GDM1 (cell line): ENCODE results near the gene PTPMT1.
"Not testable (repeated sequence)": the region's sequence is repeated elsewhere in the genome, so short reads cannot be mapped to it uniquely, and the experiment has no call there.

Experiments
- DNase-seq: peaks from one replicate; lab custom pipeline; 2025; lab: John Stamatoyannopoulos, UW

Gene PTPMT1, protein sequence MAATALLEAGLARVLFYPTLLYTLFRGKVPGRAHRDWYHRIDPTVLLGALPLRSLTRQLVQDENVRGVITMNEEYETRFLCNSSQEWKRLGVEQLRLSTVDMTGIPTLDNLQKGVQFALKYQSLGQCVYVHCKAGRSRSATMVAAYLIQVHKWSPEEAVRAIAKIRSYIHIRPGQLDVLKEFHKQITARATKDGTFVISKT

DNA sequence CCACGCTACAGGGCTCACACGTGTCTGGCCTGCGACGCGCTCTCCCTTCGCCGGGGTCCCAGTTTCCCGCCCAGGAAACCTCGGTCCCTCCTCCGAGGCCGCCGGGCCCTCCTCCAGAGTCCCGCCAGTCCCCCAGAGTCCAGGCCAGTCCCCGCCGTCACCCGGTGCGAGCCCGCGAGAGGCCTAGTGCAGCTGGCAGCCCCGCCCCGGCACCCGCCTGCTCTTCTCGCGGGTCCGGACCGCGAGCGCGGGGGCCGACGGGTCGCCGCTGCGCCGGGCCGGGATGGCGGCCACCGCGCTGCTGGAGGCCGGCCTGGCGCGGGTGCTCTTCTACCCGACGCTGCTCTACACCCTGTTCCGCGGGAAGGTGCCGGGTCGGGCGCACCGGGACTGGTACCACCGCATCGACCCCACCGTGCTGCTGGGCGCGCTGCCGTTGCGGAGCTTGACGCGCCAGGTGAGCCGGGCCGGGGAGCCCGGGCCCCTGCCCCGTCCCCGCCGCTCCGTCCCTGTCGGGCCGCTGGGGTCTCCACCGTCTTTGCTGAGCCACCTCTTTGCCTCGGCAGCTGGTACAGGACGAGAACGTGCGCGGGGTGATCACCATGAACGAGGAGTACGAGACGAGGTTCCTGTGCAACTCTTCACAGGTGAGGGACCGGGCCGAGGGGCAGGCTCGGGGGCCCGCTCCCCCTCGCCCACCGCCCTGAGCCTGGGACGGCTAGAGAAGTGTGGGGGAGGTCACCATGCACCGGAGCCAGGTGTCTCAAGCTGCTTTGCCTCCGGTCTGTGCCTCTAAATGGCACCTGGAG, at the start of gene PTPMT1:
TSS of gene PTPMT1 (plus strand) at position 260 of the 809 bp plus-strand sequence. CDS start at position 284, 24 bp downstream.
- DNase-seq = peak; percentile 62

DNA sequence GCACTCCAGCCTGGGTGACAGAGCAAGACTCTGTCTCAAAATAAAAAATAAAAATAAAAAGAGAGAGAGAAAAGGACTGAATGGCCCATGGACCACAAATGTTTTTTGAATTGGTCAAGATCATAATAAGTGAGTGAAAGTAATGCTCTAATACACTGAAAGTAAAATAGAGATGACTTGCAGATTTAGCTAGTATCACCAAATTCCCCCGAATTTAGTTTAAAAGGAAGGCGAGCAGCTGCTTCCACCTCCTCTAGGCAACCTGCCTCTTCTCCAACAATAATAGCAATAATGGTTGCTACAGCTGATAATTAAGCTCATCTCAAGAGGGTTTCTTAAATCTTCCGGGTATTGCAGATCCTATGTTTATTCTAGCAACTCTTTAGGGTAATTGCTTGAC, 49.2 kb upstream of the PTPMT1 start:
- DNase-seq = no peak

DNA sequence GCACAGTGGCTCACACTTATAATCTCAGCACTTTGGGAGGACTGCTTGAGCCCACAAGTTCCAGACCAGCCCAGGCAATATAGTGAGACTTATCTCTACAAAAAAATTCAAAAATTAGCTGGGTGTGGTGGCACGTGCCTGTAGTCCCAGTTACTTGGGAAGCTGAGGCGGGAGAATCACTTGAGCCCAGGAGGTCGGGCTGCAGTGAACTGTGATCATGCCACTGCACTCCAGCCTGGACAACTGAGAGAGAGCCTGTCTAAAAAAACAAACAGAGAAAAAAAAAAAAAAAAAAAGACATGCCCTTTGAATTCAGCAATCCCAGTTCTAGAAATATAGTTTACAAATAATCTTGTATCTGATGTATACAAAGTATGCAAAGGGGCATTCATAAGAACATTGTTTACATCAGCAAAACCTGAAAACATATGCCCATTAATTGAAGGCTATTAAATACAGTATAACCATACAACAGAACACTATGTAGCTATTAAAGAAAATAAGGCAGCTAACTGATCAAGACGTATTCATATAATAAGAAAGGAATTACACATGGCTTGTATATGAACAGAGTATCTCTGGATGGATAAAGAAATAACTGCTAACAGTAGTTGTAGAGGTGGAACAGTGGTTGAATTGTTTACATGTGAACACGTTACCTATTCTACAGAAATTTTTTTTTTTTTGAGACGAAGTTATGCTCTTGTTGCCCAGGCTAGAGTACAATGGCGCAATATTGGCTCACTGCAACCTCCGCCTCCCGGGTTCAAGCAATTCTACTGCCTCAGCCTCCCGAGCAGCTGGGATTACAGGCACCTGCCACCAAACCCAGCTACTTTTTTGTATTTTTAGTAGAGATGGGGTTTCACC, 48.2 kb upstream of the PTPMT1 start:
- DNase-seq = no peak

DNA sequence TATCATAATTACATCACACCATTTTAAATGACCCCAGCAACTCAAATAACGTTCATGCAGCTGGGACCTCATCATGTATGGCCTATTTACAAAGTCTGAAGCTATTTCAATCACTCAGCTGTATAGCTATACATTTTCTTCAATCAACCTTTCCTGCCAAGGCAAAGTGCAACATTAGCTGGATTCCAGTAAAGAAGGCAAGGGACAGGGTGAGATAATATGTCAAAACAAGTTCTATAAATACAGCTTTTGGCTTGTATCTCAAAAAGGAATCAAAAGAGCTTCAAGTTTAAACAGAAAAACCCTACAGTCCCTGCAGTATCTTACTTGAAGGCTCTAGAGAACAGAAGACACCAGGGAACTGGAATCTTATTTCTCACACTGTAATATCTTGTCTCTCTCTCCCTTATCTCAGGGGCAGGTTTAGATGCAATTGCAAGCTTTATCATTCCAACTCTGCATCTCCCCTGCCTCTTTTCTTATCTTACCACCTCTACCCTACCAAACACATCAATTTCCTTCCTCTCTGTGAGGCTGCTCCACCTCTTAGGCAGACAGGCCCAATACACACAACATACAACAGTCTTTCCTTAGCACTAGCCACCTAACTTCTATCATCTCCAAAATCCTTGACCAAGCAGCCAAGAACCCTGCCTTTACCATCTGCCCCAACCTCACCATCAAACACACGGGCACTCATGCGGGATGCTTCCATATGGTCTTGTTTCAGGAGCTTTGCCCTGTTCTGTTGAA, 47.0 kb upstream of the PTPMT1 start:
- DNase-seq = peak; percentile 5

DNA sequence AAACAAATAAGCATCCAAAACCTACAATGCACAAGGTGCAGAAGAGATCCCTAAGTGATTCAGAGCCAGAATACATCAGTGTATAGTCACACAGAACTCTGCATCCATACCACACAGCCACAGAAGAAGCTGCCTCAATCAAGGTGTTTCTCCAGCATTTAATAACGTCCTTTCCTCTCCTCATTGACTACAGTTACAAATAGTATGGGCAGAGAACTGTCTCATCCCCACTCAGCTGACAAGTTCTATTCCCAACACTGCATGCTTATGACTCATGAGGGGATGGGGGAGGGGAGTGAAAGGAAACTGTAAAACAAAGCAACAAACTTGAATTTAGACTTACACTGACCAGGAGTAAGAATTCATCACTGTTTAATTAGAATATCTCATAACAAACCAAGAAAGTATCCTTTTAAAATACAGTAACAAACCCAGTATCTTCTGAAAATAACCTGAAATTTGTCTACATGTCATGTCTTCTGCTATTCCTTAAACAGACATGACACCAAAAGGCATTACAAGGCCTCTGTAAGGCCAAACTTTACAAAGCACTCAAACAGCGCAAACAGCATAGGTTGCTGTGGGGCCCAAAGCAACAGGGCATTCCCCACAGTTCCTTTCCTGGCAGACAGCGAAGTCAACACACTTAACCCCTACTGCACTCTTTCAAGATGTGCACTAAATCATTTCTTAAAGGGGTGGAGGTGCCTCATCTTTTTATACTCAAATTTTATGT, 41.7 kb upstream of the PTPMT1 start:
- DNase-seq = no peak

DNA sequence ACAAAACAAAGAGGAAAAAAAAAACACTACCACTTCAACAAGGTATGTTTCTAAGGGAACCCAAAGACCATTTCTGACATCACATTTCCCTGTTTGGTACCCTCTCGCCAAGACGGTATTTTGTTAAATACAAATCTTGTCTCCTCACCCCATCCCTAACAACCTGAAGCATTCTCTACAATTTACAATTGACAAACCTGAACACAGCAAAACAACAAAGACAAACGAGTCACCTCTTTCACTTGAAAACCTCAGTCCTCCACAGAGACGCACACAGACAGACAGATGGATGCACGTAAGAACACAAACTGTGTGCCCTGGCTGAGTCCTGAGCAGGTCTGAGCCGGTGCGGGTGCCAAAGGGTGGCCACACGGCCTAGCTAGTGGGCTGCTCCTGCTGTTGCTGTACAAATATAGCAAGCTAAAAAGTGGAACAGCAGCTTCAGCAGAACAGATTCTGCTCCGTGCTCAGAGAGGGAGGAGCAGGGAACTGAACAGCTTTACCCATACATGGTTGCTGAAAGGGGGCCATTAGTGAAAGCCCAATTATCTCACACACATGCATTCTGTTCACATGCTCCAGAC, 41.0 kb upstream of the PTPMT1 start:
- no peak for DNase-seq

DNA sequence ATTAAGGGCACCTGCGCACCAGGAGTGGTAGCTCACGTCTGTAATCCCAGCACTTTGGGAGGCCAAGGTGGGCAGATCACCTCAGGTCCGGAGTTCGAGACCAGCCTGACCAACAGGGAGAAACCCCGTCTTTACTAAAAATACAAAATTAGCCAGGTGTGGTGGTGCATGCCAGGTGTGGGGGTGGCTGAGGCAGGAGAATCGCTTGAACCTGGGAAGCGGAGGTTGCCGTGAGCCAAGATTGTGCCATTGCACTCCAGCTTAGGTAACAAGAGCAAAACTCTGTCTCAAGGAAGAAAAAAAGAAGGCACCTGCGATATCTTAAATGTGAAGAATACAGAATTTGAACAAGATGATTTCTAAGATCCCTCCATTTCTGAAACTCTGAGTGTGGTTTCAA, 39.4 kb upstream of the PTPMT1 start:
- not testable (repeated sequence) for DNase-seq

DNA sequence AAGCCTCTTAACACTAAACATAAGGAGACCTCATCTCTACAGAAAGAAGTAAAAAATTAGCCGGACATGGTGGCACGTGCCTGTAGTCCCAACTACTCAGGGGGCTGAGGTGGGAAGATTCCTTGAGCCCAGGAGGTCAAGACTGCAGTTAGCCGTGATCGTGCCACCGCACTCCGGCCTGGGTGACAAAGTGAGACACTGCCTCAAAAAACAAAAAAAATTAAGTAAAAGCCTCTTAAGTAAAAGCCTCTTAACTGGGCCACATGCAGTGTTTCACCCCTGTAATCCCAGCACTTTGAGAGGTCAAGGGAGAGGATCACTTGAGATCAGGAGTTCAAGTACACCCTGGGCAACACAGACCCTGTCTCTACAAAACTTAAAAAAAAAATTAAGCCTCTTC, 38.2 kb upstream of the PTPMT1 start:
- no peak for DNase-seq

DNA sequence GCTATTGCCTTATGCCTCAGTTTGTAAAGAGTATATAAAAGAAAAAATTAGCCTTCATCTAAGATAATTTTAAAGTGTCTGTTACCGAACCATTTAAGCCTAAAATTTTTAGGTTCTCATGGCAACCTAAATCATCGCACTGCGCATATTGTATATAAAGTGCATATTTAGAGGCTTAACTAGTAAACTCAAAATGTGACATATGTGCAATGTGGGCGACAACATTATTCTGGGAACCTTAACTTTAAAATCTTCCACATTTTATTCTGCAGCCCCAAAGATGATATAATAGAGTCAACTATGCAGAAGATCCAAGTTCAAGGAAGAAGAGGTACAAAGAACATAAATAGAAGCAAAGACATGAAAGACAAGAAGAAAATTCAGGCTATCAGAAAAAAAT, 35.4 kb upstream of the PTPMT1 start:
- no peak for DNase-seq

DNA sequence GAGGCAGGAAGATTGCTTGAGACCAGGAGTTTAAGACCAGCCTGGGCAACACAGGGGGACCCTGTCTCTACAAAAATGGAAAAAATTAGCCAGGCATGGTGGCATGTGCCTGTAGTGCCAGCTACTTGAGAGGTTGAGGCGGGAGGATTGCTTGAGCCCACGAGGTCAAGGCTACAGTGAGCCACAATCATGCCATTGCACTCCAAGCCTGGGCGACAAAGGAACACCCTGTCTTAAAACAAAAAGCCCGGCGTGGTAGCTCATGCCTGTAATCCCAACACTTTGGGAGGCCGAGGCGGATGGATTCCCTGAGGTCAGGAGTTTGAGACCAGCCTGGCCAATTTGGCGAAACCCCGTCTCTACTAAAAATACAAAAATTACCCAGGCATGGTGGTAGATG, 34.7 kb upstream of the PTPMT1 start:
- not testable (repeated sequence) for DNase-seq

DNA sequence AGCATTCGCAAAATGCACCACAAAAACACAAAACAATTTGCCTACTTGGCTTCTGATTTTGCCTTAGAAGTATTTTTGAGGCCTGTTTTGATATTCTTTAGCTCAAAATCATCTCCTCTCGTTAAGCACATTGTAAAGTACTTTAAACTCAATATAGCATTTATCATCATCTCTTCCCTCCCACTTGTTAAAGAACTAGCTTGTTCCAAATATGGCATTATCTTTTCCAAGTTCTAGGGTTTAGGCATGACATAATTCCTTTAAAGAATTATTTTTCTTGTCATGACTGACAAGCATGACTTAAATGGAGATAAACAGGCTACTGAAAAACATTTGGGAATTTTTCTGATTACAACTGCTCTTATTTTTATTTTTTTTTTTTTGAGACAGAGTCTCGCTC, 33.7 kb upstream of the PTPMT1 start:
- no peak for DNase-seq

DNA sequence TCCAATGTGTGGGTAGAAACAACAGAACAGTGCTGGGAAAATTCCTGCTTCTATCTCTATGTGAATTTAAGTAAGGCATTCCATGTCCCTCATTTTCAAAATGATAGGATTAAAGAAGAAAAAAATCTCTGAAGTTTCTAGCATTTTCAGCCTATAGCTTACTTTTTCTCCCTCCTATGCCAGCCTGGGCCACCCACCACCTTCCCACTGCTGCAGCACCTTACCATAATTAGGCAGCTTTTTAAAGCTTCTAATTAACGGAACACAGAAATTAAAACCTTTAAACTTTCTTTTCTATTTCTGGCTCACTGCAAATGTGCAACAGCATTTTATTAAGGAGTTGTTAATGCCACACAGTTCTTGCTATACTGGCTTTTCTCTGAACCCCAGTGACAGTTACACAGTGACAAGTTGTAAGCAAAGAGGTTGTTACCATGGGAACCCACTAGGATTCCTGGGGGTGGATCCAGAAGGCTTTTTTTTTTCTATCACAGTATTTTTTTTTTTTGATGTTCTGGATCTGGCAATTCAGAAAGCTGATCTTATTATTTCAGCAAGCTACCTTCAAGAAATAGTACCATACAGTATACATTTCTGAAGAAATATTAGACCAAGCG, 32.7 kb upstream of the PTPMT1 start:
- no peak for DNase-seq

DNA sequence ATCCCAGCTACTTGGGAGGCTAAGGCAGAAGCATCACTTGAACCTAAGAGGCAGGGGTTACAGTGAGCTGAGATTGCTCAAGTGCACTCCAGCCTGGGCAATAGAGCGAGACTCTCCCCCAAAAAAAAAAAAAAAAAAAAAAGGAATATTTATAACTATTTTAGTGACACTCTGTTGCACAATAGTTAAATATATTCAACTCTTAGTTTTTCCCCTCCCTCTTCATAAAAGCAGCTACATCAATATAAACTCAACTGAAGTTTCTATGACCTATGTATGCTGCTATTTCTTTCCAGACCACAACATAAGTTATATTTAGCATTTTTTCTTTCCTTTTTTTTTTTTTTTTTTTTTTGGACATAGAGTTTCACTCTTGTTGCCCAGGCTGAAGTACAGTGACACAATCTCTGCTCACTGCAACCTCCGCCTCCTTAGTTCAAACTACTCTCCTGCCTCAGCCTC, 31.7 kb upstream of the PTPMT1 start:
- no peak for DNase-seq

DNA sequence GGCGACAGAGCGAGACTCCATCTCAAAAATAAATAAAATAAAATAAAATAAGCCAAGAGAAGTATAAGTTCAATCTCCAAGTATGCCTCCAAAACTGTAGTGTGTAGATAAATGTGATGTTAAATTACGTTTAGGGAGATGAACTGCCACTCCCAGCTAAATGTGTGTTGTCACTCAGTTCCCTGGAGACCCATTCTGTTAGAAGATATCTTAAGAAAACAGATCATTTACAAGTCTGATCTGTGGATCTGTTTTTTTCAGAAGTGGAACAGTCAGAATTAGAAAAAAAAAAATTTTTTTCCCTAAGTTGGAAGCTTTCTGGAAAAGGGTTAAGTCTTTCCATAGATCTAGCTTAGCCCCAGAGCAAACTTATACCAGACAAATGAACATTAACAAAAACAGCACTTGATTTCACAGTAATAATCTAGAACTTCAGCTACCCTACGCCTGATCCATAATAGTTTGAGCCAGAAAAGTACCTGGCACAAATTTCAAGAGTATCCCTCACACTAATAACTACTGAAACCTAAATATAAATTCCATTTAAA, 30.6 kb upstream of the PTPMT1 start:
- DNase-seq = no peak

DNA sequence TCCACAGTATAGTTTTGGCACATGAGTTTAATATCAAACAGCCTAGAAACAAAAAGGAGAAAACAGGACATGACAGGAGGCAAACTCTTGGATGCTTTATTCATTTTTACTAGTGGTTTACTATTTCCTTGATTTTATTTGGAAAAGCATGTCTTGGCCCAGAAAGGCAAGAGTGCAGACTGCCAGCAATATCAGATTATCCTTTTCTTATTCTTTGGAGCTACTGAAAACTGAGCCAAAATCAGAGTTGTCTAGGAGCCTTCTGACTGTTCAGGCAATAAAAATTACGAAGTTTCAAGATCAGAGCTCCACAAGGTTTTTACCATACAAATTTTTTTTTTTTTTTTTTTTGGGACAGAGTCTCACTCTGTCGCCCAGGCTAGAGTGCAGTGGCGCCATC, 28.5 kb upstream of the PTPMT1 start:
- no peak for DNase-seq

DNA sequence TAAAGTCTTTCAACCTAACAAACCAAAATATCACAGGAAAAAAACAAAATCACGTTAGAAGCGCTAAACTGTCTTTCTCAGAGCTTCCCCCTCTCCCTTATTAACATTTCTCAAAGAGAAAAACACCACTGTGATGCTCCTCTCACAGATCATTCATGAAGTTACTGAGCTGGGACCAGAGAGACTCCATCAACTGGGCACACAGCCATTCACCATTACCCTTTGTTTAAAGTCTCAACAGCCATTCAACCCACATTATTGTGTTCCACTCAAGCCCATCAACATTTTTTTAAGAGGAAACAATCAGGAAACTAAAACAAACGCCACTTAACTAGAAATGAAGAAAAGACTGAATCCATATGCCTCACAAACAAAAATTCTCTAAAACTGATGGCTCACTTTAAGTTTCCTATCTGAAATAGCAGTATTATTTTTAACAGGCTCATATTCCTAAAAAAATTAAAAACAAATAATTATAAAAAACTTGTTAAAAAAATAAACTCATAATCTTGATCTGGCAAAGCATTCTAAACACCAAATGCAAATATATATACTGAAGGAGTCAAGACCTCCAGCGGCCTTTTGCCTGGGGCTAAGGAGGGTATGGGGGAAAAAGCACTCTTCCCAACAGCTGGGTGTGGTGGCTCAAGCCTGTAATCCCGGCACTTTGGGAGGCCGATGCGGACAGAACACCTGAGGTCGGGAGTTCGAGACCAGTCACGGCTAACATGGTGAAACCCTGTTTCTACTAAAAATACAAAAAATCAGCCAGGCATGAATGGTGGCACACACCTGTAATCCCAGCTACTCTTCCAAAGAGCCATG, 26.4 kb upstream of the PTPMT1 start:
- DNase-seq = no peak

DNA sequence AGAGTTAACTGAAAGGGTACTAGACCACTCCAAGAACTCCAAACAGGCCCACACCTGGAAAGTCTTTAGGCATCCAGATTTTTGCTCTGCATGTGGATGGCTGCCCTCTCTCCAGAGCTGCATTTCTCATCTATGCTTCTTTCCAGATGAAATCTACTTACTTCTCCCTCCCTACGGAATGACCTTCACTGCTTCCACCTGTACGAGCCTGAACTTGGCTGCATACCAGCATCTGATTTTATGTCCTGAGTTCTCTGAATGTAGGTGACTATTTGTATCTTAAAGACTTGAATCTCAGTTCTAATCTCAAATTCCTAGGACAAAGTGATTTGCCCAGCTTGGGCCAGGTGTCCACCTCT, 25.7 kb upstream of the PTPMT1 start:
- no peak for DNase-seq

DNA sequence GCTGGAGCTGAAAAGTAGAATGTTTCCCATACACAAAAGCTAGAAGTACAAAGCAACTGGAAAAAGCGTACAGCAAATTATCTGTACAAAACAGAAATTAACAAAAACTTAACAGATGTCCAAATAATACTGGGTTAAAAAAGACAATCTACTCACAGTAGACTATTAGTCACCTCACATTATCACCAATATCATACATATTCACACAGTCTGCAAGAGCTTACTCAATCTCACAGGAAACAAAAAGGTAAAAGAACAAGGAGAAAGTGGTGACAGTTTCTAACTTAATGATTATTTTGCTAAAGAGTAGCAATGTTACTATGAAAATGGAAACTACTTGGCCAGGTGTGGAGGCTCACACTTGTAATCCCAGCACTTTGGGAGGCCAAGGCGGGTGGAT, 24.3 kb upstream of the PTPMT1 start:
- DNase-seq = no peak

DNA sequence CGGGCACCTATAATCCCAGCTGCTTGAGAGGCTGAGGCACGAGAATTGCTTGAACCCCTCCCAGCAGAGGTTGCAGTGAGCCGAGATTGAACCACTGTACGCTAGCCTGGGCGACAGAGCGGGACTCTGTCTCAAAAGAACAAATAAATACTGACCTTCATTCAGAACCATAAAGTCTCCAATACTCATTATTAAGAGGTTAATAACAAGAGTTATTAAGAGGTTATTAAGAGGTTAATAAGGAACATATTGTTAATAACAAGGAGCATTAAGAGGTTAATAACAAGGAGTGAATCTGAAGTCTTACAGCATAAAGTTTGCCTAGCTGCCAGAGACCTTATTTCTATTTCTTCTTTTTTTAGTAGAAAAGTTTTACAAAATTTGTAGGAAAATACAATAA, 20.1 kb upstream of the PTPMT1 start:
- no peak for DNase-seq
